Left ventricle myocardium inferior (tissue), 1 donor: ENCODE results near the gene MDM4. TPM values are rescaled to one million over a fixed set of nuclear protein-coding genes. Genes with fewer than 3 reads are reported as not detected.

Experiments
- DNase-seq: peaks from one replicate; pipeline ENCODE4 v3.0.0-alpha.2; 2020
- H3K27ac ChIP-seq: fragments of 200-600 bp; replicated peaks from 2 replicates; pipeline ENCODE4 v1.8.0; 2021
- H3K27me3 ChIP-seq: fragments of 200-600 bp; 2 replicates; pipeline ENCODE4 v1.8.0; 2021; ENCODE audit warnings: low read depth
- H3K36me3 ChIP-seq: fragments of 200-600 bp; 2 replicates; pipeline ENCODE4 v1.8.0; 2021
- H3K4me1 ChIP-seq: fragments of 200-600 bp; 2 replicates; pipeline ENCODE4 v1.8.0; 2021
- H3K4me3 ChIP-seq: fragments of 200-600 bp; 2 replicates; pipeline ENCODE4 v1.8.0; 2021; ENCODE audit warnings: mild to moderate bottlenecking, moderate library complexity
- H3K9me3 ChIP-seq: fragments of 200-600 bp; replicated peaks from 2 replicates; pipeline ENCODE4 v1.8.0; 2021
- CTCF ChIP-seq: fragments of 200-600 bp; IDR thresholded peaks from 2 replicates; pipeline ENCODE4 v1.8.0; 2021; ENCODE audit warnings: antibody characterized with exemption, mild to moderate bottlenecking, borderline replicate concordance
- intact Hi-C: fragments of 100-400 bp; cut with micrococcal nuclease; formaldehyde crosslinking; loops from one replicate; pipeline ENCODE4 v1.11.0; 2022
- total RNA-seq: library from RNA; stranded (reverse); fragmentation: NEBNext Ultra II Directional; extraction: Animal tissue kit (Norgen Biotek cat#: 25700); gene quantifications from one replicate; pipeline ENCODE4 v1.2.1, GENCODE V29; 2021
- donor health status: DM: no; HTN: yes; CAD: no; lungs with severe emphysema.

The MDM4 gene
- total RNA-seq, 1 donor from 2014 or later = 29.3 TPM

- intact Hi-C loops = loop anchor here (5.0 kb wide), 1 partner anchor 55 kb away; no protein-coding TSS in a partner anchor
- no peaks in the 10 kb centered on the region for H3K9me3 ChIP-seq
- DNase-seq = no peak
Observed at GRCh38 chr1:204502241-204502640, 14.0 kb upstream of the MDM4 start.

GRCh38 chr1:204503122-204503912 is 12.9 kb upstream of the MDM4 start:
- Histone ChIP-seq H3K4me1 (peaks cover 31% of the 10 kb centered on the region), H3K9me3 (no peaks in the 10 kb centered on the region), H3K36me3 (no peaks in the 10 kb centered on the region), H3K4me3 (no peak overlapping the region), H3K27ac (no peak overlapping the region), H3K27me3 (no peaks in the 10 kb centered on the region)
- TF ChIP-seq CTCF = peak; percentile 87
- intact Hi-C loops = loop anchor here (5.0 kb wide), 1 partner anchor 56 kb away; no protein-coding TSS in a partner anchor
- DNase-seq = no peak

More at GRCh38 chr1:204502241-204502640, 14.0 kb upstream of the MDM4 start:
- Histone ChIP-seq H3K27ac (no peak overlapping the region), H3K4me1 (peaks cover 22% of the 10 kb centered on the region), H3K27me3 (no peaks in the 10 kb centered on the region), H3K4me3 (no peak overlapping the region), H3K36me3 (no peaks in the 10 kb centered on the region)
- no peak for TF ChIP-seq CTCF

- no peaks in the 10 kb centered on the region for H3K9me3 ChIP-seq
- H3K27me3 ChIP-seq = no peaks in the 10 kb centered on the region
- H3K36me3 ChIP-seq = no peaks in the 10 kb centered on the region
- DNase-seq = no peak
- H3K27ac ChIP-seq = no peak overlapping the region
- peaks cover 29% of the 10 kb centered on the region for H3K4me1 ChIP-seq
- TF ChIP-seq CTCF = no peak
- H3K4me3 ChIP-seq = no peak overlapping the region
- intact Hi-C loops = loop anchor here (5.0 kb wide), 1 partner anchor 57 kb away; no protein-coding TSS in a partner anchor
Observed at GRCh38 chr1:204503913-204504519, 12.2 kb upstream of the MDM4 start.

- no peaks in the 10 kb centered on the region for H3K27me3 ChIP-seq
- peak overlapping the region; percentile 88 for H3K27ac ChIP-seq
- no peaks in the 10 kb centered on the region for H3K9me3 ChIP-seq
- H3K4me3 ChIP-seq = peak overlapping the region; percentile 71
- DNase-seq = no peak
- H3K4me1 ChIP-seq = peaks cover 22% of the 10 kb centered on the region
- H3K36me3 ChIP-seq = no peaks in the 10 kb centered on the region
- intact Hi-C loops = no loop called here
- no peak for TF ChIP-seq CTCF
Observed at GRCh38 chr1:204505674-204506200, 10.5 kb upstream of the MDM4 start.

- TF ChIP-seq CTCF = no peak
Observed at GRCh38 chr1:204506201-204506968, 9.8 kb upstream of the MDM4 start.

More at GRCh38 chr1:204506201-204506968, 9.8 kb upstream of the MDM4 start:
- Histone ChIP-seq H3K36me3 (no peaks in the 10 kb centered on the region), H3K4me3 (peak overlapping the region; percentile 71), H3K27me3 (no peaks in the 10 kb centered on the region), H3K9me3 (no peaks in the 10 kb centered on the region), H3K4me1 (peaks cover 22% of the 10 kb centered on the region), H3K27ac (peak overlapping the region; percentile 88)
- intact Hi-C loops = no loop called here
- DNase-seq = peak; percentile 55
